ENCODE measurements around the gene PDHB.

PDHB gene

GRCh38 chr3:58434511-58434910, 879 bp upstream of the PDHB start:
- DNase-seq (ENCODE audit: extremely low read depth, low read depth): no peak
- TF ChIP-seq, protein P1, sequence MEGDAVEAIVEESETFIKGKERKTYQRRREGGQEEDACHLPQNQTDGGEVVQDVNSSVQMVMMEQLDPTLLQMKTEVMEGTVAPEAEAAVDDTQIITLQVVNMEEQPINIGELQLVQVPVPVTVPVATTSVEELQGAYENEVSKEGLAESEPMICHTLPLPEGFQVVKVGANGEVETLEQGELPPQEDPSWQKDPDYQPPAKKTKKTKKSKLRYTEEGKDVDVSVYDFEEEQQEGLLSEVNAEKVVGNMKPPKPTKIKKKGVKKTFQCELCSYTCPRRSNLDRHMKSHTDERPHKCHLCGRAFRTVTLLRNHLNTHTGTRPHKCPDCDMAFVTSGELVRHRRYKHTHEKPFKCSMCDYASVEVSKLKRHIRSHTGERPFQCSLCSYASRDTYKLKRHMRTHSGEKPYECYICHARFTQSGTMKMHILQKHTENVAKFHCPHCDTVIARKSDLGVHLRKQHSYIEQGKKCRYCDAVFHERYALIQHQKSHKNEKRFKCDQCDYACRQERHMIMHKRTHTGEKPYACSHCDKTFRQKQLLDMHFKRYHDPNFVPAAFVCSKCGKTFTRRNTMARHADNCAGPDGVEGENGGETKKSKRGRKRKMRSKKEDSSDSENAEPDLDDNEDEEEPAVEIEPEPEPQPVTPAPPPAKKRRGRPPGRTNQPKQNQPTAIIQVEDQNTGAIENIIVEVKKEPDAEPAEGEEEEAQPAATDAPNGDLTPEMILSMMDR (IDR thresholded peaks at IDR 0.05; ENCODE audit: low read depth, low read length): no peak

DNA sequence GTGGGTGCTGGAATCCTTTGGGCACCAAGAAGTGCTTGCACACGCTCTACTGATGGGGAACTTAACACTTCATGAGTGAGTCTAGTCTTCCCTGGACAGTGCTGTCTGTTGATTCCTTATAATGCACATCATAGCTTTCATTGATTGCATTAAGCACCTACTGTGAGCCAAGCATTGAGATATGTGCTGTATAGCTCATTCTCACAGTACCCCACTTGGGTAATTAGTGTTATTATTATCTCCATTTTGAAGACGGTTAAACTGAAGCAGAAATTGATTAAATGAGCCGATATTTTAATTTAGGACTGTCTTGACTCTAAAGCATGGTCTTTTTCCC, 504 bp upstream of the PDHB start:
- DNase-seq (ENCODE audit: extremely low read depth, low read depth): no peak
- TF ChIP-seq, protein P1 (IDR thresholded peaks at IDR 0.05; ENCODE audit: low read depth, low read length): no peak

DNA sequence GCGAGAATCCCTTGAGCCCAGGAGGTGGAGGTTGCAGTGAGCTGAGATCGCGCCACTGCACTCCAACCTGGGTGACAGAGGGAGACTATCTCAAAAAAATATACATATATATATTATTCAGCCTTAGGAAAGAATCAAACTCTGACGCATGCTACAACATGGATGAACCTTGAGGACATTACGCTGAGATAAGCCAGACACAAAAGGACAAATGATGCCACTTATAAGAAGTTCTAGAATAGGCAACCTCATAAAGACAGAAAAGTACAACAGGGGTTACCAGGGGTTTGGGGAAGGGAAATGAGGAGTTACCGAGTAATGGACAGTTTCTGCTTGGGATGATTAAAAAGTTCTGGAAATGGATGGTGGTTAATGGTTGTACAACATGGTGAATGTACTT, 727 bp downstream of the PDHB start:
- no peak for DNase-seq (ENCODE audit: extremely low read depth, low read depth)
- TF ChIP-seq, protein P1 (IDR thresholded peaks at IDR 0.05; ENCODE audit: low read depth, low read length): no peak

GRCh38 chr3:58429657-58430056, 4.0 kb downstream of the PDHB start:
- no peak for DNase-seq (ENCODE audit: extremely low read depth, low read depth)
- TF ChIP-seq, protein P1 (IDR thresholded peaks at IDR 0.05; ENCODE audit: low read depth, low read length): no peak

- TF ChIP-seq, protein P1 (IDR thresholded peaks at IDR 0.05; ENCODE audit: low read depth, low read length): no peak
- DNase-seq (ENCODE audit: extremely low read depth, low read depth): no peak
Measured at GRCh38 chr3:58427661-58428361, 5.8 kb downstream of the PDHB start.

DNA sequence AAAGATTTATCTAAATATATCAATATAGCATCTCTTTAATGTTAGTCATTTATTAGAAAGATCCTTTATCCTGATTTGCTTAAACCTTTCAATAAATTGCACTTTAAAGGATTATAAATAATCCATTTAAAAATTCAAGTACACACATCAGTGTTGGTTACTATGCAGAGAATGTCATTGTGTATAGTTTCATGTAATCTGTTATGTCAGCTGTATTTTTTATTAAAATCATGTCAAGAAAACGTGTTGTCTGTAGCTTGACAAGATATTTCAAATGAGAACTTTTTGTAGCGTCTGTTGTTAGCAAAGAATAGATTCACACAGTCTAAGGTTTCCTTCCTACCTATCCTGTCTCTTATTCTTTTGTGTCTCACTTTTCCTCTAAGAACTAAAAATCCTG, 7.8 kb downstream of the PDHB start:
- DNase-seq (ENCODE audit: extremely low read depth, low read depth): no peak

DNA sequence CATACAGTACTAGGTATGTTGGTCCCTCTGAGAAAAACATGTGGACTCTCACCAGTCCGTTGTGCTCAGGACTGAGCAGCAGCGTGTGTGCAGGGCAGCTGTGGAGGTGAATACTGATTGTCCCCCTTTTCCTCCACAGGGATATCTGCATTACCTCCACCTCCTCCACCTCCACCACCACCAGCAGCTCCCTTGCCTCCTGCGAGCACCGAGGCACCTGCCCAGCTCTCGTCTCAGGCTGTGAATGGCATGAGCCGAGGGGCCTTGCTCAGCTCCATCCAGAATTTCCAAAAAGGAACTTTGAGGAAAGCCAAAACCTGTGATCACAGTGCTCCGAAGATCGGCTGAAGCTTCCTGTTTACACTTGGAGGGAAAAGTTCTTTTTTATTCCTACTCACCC, 9.0 kb downstream of the PDHB start:
- TF ChIP-seq, protein P1 (IDR thresholded peaks at IDR 0.05; ENCODE audit: low read depth, low read length): no peak
- DNase-seq (ENCODE audit: extremely low read depth, low read depth): no peak

More for the DNA sequence above, 7.8 kb downstream of the PDHB start:
- TF ChIP-seq, protein P1 (IDR thresholded peaks at IDR 0.05; ENCODE audit: low read depth, low read length): no peak
